RWPE1 (cell line): ENCODE results near the gene TMPRSS9.

Experiments
- CTCF ChIA-PET: fragments of 350-600 bp; sonication (Branson Sonifier 250); formaldehyde crosslinking; extraction: SDS; loops from one replicate; lab custom pipeline; 2021; lab: Yijun Ruan, JAX
- POLR2A ChIA-PET: fragments of 400-600 bp; formaldehyde crosslinking; extraction: SDS; loops from one replicate; lab custom pipeline; 2020; ENCODE audit warnings: antibody characterized with exemption; ENCODE audit not compliant: low non-redundant PET; lab: Yijun Ruan, JAX
- DNase-seq: peaks from one replicate; pipeline ENCODE4 v3.0.0; 2012; ENCODE audit warnings: low spot score
- H3K27ac ChIP-seq: fragments of 450-650 bp; 2 replicates; pipeline ENCODE4 v1.5.1; 2017
- TF ChIP-seq, protein P1 (sequence below): fragments of 450-650 bp; conservative IDR thresholded peaks from 2 replicates; pipeline ENCODE4 v1.5.1; 2017; ENCODE audit warnings: low read depth, mild to moderate bottlenecking

The TMPRSS9 gene

DNA sequence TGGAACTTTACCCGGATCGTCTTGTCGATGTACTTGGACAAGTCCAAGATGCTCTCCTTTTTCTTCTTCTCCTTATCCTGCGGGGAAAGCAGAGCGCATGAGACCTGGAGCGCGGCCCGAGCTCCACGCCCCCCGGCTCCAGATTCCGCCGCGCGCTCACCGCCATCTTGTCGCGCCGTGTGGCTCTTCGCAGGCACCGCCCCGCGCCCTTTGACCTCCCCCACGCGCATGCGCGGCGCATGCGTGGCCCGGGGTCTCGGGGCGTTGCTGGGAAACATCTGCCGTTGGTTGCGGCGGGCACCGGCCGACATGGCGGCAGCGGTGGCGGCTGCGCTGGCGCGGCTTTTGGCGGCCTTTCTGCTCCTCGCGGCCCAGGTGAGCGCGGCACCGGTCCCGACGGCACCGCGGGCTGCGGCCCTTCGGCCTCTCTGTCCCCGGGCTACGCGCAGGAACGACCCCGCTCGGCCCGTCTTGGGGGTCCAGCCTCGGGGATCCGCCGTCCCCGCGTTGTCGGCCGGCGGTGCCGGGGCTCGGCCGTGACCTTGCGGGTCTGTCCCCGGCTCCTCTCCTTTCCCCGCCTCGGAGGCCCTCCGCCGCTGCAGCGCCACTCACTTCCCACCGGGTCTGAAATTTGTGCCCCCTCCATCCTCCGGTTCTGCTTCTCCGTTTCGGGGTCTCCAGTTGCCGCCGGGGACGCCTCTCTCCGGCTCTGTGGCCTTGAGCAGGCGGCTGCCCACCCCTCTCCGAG lies 31.5 kb upstream of the TMPRSS9 start, which contains the start of the genes LSM7 and SPPL2B:
TSS of gene LSM7 (minus strand) at position 186 of the 748 bp plus-strand sequence. CDS start at position 166, 20 bp downstream.
TSS of gene SPPL2B (plus strand) at position 284 of the 748 bp plus-strand sequence. CDS start at position 310, 26 bp downstream.
- TF ChIP-seq, protein P1, sequence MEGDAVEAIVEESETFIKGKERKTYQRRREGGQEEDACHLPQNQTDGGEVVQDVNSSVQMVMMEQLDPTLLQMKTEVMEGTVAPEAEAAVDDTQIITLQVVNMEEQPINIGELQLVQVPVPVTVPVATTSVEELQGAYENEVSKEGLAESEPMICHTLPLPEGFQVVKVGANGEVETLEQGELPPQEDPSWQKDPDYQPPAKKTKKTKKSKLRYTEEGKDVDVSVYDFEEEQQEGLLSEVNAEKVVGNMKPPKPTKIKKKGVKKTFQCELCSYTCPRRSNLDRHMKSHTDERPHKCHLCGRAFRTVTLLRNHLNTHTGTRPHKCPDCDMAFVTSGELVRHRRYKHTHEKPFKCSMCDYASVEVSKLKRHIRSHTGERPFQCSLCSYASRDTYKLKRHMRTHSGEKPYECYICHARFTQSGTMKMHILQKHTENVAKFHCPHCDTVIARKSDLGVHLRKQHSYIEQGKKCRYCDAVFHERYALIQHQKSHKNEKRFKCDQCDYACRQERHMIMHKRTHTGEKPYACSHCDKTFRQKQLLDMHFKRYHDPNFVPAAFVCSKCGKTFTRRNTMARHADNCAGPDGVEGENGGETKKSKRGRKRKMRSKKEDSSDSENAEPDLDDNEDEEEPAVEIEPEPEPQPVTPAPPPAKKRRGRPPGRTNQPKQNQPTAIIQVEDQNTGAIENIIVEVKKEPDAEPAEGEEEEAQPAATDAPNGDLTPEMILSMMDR, result no peak
- H3K27ac ChIP-seq, result peak within 1 kb of the TSS; percentile 84
- ChIA-PET POLR2A (interaction anchor here (0.7 to 0.8 kb wide), 2 partner anchors 10 to 99 kb away, joined by 3 to 4 read pairs; partner anchors contain the start of gene TIMM13), CTCF (no interaction called here)
- DNase-seq, result peak; percentile 98

DNA sequence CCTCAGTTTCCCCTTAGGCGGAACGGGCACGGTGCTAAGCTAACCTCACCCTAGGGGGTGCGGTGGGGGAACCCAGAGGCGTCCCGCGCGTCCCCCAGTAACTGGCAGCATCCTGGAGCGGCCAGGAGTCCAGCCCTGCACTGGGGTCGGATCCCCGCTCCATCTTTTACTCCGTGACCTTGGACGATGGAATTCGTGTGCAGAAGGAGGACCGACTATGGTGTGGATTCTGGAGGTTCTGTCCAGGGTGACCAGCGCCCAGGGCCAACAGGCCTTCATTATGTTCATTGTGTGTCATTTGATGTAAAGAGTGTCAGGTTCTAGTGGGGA lies 31.0 kb upstream of the TMPRSS9 start:
- TF ChIP-seq, protein P1, result no peak
- H3K27ac ChIP-seq, result peak overlapping the region; percentile 84
- CTCF ChIA-PET, result no interaction called here
- POLR2A ChIA-PET, result no interaction called here
- DNase-seq, result no peak

DNA sequence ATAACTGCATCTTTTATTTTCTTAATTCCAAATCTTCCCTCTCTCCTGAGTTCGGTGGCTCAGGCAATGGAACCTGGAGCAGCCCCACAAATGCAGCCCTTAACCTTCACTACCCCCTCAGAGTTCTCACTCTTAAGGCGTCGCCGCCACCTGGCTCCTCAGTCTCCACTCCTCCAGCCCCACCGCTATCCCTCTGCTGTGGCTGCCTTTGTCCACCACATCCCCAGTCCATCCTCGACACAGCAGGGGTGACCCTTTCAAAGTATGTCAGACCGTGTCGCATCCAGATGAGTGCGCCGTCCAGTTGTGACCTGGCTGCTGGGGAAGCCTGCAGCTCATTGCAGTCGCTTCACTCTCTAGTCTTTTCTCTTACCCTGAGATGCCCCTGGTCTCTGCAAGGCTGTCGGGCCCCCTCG lies 30.6 kb upstream of the TMPRSS9 start:
- DNase-seq, result no peak
- TF ChIP-seq, protein P1, result no peak
- ChIA-PET POLR2A (interaction anchor here (0.6 kb wide), 1 partner anchor 240 kb away, joined by 4 read pairs; no protein-coding TSS in a partner anchor), CTCF (interaction anchor here (0.6 to 0.7 kb wide), 2 partner anchors 95 to 113 kb away, joined by 5 to 6 read pairs; no protein-coding TSS in a partner anchor)
- peak overlapping the region; percentile 84 for H3K27ac ChIP-seq

DNA sequence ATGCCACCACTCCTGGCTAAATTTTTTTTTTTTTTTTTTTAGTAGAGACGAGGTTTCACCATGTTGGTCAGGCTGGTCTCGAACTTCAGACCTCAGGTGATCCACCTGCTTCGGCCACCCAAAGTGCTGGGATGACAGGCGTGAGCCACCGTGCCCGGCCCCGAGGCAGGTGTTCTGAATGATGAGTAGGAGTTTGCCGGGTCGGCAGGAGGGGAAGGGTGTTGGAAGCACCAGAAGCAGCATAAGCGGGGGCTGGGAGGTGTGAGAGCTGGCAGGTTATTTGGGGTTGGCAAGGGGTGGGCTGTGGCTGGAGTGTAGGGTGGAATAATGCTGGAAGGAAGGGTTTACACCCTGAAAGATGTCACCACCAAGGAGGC lies 29.8 kb upstream of the TMPRSS9 start:
- ChIA-PET CTCF (no interaction called here), POLR2A (interaction anchor here (0.6 kb wide), 1 partner anchor 241 kb away, joined by 4 read pairs; no protein-coding TSS in a partner anchor)
- DNase-seq, result no peak
- peak overlapping the region; percentile 36 for H3K27ac ChIP-seq
- TF ChIP-seq, protein P1, result no peak

DNA sequence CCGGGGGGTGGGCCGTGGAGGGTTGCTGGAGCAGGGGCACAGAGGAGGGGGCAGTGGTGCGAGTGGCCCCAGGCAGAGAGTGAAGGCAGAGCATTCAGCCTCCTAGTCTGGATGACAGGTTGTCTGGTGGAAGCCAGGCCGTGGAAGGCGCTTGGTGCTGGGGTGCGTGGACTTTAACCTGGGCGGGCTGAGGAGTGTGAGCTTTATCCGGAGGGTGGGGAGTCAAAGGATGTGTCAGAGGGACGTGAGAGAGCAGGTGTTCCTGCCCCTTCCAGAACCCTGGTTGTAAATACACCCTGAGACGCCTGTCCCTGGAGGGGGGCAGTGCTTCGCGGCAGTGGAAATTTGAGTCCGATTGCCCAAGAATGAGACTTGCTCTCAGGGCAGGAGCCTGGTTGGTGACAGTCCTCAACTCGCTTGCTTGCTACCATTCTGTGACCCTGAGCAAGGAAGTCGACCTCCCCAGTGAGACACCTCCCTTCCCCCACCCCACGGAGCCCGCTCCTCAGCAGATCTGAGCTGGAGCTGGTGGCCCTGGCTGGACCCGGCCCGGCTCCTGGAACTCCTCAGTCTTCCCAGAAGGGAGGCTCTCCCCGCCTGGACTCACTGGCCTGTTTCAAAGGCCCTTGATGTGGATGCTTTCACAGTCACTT lies 29.3 kb upstream of the TMPRSS9 start:
- CTCF ChIA-PET, result no interaction called here
- POLR2A ChIA-PET, result no interaction called here
- DNase-seq, result no peak
- H3K27ac ChIP-seq, result peak overlapping the region; percentile 36
- TF ChIP-seq, protein P1, result no peak

DNA sequence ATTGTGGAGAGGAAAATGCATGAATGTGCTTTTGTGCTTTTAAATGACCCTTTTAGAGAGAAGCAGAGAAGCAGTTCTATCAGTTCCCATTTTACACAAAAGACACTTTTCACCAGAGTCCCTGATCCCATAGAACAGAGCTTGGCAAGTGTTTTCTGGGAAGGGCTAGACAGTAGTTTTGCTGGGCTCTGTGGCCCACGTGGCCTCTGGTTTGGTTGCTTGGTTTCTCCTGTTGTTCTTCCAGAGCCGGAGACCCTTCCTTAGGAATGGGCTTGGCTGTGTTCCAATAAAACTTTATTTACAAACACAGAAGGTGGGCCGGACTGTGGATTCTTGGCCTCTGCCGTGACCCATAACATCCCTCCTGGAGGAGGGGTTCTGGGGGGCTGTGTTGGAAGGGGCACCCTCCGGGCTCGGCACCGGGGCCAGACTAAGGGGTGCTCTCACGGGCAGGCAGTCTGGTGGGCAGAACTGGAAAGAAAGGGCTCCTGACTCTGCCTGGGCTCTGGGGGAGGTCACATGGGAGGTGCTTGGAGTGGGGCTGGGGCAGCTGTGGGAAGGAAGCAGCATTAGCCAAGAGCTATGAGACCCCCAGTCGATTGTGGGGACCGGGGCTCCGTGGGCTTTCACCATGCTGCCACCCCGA lies 28.3 kb upstream of the TMPRSS9 start:
- POLR2A ChIA-PET, result no interaction called here
- DNase-seq, result no peak
- CTCF ChIA-PET, result interaction anchor here (0.6 kb wide), 1 partner anchor 11 kb away, joined by 3 read pairs; no protein-coding TSS in a partner anchor
- H3K27ac ChIP-seq, result peak overlapping the region; percentile 7; the same call in 1 of the 2 replicates
- TF ChIP-seq, protein P1, result no peak
